RWPE1 (cell line): ENCODE measurements around the gene GSG1L2.

ENCODE experiments used
- CTCF ChIA-PET: fragments of 350-600 bp; sonication (Branson Sonifier 250); formaldehyde crosslinking; extraction: SDS; loops from one replicate; lab custom pipeline; 2021; lab: Yijun Ruan, JAX
- POLR2A ChIA-PET: fragments of 400-600 bp; formaldehyde crosslinking; extraction: SDS; loops from one replicate; lab custom pipeline; 2020; ENCODE audit warnings: antibody characterized with exemption; ENCODE audit not compliant: low non-redundant PET; lab: Yijun Ruan, JAX
- DNase-seq: peaks from one replicate; pipeline ENCODE4 v3.0.0; 2012; ENCODE audit warnings: low spot score
- H3K27ac ChIP-seq: fragments of 450-650 bp; 2 replicates; pipeline ENCODE4 v1.5.1; 2017
- CTCF ChIP-seq: fragments of 450-650 bp; conservative IDR thresholded peaks from 2 replicates; pipeline ENCODE4 v1.5.1; 2017; ENCODE audit warnings: low read depth, mild to moderate bottlenecking

The GSG1L2 gene

GRCh38 chr17:9811086-9811485 lies 10.8 kb downstream of the GSG1L2 start:
- no peak for TF ChIP-seq CTCF
- peak; percentile 61 for DNase-seq
- CTCF ChIA-PET, result interaction anchor here (0.6 to 0.7 kb wide), 2 partner anchors 23 to 204 kb away, joined by 3 to 4 read pairs; no protein-coding TSS in a partner anchor
- H3K27ac ChIP-seq, result no peak overlapping the region
- POLR2A ChIA-PET, result no interaction called here

GRCh38 chr17:9810100-9810949 lies 11.6 kb downstream of the GSG1L2 start:
- POLR2A ChIA-PET, result no interaction called here
- TF ChIP-seq CTCF, result no peak
- no peak overlapping the region for H3K27ac ChIP-seq
- no peak for DNase-seq
- CTCF ChIA-PET, result interaction anchor here (0.6 to 0.7 kb wide), 2 partner anchors 23 to 205 kb away, joined by 3 to 4 read pairs; no protein-coding TSS in a partner anchor

GRCh38 chr17:9809409-9809808 lies 12.5 kb downstream of the GSG1L2 start:
- CTCF ChIA-PET, result no interaction called here
- H3K27ac ChIP-seq, result no peak overlapping the region
- POLR2A ChIA-PET, result no interaction called here
- TF ChIP-seq CTCF, result no peak
- DNase-seq, result no peak

GRCh38 chr17:9806699-9807098 lies 15.2 kb downstream of the GSG1L2 start:
- H3K27ac ChIP-seq, result no peak overlapping the region
- ChIA-PET POLR2A (no interaction called here), CTCF (no interaction called here)
- DNase-seq, result no peak
- no peak for TF ChIP-seq CTCF

GRCh38 chr17:9805769-9806168 lies 16.1 kb downstream of the GSG1L2 start:
- no peak for TF ChIP-seq CTCF
- POLR2A ChIA-PET, result no interaction called here
- H3K27ac ChIP-seq, result no peak overlapping the region
- no peak for DNase-seq
- CTCF ChIA-PET, result no interaction called here

GRCh38 chr17:9802697-9803096 lies 19.2 kb downstream of the GSG1L2 start:
- H3K27ac ChIP-seq, result peak overlapping the region; percentile 20; the same call in 1 of the 2 replicates
- POLR2A ChIA-PET, result no interaction called here
- CTCF ChIA-PET, result interaction anchor here (0.5 kb wide), 1 partner anchor 64 kb away, joined by 3 read pairs; no protein-coding TSS in a partner anchor
- TF ChIP-seq CTCF, result no peak
- no peak for DNase-seq
